A673 (cell line): ENCODE measurements around the gene UBE2E1.

Experiments used
- EZH2 ChIP-seq: fragments of 200-600 bp; sonication (generic); IDR thresholded peaks from 2 replicates; pipeline ENCODE4 v1.6.1; 2017; ENCODE audit warnings: borderline replicate concordance, low read depth, mild to moderate bottlenecking, mixed read lengths, antibody characterized with exemption, low read length; ENCODE audit not compliant: poor library complexity, severe bottlenecking
- TF ChIP-seq, protein P1 (sequence below): fragments of 300-800, 200-600 bp; sonication (generic); conservative IDR thresholded peaks from 2 replicates; pipeline ENCODE4 v1.5.1; 2017; ENCODE audit warnings: low read depth, mild to moderate bottlenecking, antibody characterized with exemption, low read length, moderate library complexity, mixed read lengths

DNA sequence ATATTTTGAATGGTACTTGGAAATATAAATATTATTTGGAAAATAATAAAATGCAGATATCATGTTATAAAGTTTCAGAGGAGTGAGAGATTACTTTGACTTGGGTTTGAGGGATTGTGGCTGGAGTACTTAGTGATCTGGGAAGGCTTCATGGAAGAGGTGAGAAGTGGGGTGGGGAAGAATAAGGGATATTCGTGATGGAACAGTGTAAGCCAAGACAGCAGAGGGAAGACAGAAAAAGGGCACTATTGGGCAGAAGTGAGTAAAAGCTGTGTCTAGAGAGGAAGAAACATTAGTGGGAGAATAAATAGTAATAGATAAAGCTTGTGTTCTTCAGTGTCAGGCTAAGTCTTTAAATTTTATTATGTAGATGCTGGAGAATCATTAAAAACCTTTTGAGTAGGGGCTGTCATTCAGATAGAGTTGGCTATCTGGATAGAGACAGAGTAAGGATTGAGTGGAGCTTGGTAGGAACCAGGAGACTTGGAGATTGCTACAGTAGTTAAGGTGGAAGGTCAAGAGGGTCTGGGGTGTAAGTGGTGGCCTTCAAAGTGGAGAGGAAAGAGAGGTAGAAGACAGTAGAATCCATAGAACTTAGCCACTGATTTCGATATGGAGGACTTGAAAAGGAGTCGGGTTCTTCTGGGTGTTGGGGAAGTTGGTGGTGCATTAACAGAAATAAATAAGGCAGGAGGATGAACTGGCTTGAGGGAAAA, 11.9 kb downstream of the UBE2E1 start:
- TF ChIP-seq, protein P1, sequence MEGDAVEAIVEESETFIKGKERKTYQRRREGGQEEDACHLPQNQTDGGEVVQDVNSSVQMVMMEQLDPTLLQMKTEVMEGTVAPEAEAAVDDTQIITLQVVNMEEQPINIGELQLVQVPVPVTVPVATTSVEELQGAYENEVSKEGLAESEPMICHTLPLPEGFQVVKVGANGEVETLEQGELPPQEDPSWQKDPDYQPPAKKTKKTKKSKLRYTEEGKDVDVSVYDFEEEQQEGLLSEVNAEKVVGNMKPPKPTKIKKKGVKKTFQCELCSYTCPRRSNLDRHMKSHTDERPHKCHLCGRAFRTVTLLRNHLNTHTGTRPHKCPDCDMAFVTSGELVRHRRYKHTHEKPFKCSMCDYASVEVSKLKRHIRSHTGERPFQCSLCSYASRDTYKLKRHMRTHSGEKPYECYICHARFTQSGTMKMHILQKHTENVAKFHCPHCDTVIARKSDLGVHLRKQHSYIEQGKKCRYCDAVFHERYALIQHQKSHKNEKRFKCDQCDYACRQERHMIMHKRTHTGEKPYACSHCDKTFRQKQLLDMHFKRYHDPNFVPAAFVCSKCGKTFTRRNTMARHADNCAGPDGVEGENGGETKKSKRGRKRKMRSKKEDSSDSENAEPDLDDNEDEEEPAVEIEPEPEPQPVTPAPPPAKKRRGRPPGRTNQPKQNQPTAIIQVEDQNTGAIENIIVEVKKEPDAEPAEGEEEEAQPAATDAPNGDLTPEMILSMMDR: no peak
- TF ChIP-seq EZH2: no peak
